GM12864 (cell line): ENCODE measurements around the gene TNNT1.

Source experiments
- DNase-seq: peaks from one replicate; pipeline ENCODE4 v3.0.0-alpha.2; 2011; ENCODE audit warnings: low read depth
- H3K4me3 ChIP-seq: 2 replicates; pipeline ENCODE4 v1.5.1; 2011; ENCODE audit warnings: mild to moderate bottlenecking, low read depth, low read length, control low read depth
- CTCF ChIP-seq: IDR thresholded peaks from 2 replicates; pipeline ENCODE4 v1.5.1; 2011; ENCODE audit warnings: low read depth, mild to moderate bottlenecking, moderate library complexity, low read length, control low read depth, inconsistent platforms; ENCODE audit errors: missing control alignments

Gene TNNT1

GRCh38 chr19:55137915-55138314 lies 11.1 kb downstream of the TNNT1 start:
- no peak for TF ChIP-seq CTCF
- DNase-seq = no peak
- H3K4me3 ChIP-seq = no peak overlapping the region

GRCh38 chr19:55136399-55137102 lies 12.5 kb downstream of the TNNT1 start:
- DNase-seq = no peak
- H3K4me3 ChIP-seq = no peak overlapping the region

GRCh38 chr19:55134736-55135135 lies 14.3 kb downstream of the TNNT1 start:
- DNase-seq = no peak
- H3K4me3 ChIP-seq = no peak overlapping the region
- TF ChIP-seq CTCF = no peak

More at GRCh38 chr19:55136399-55137102, 12.5 kb downstream of the TNNT1 start:
- TF ChIP-seq CTCF = no peak

- DNase-seq = no peak
- no peak overlapping the region for H3K4me3 ChIP-seq
- no peak for TF ChIP-seq CTCF
These were observed 15.2 kb downstream of the TNNT1 start for GRCh38 chr19:55133639-55134444.

- H3K4me3 ChIP-seq = no peak overlapping the region
- no peak for DNase-seq
- peak; percentile 26 for TF ChIP-seq CTCF
These were observed 16.4 kb downstream of the TNNT1 start for GRCh38 chr19:55132453-55133129.

GRCh38 chr19:55131421-55131820 lies 17.6 kb downstream of the TNNT1 start:
- H3K4me3 ChIP-seq = no peak overlapping the region
- no peak for TF ChIP-seq CTCF

More at GRCh38 chr19:55131421-55131820, 17.6 kb downstream of the TNNT1 start:
- no peak for DNase-seq
